Esophagus muscularis mucosa (tissue), 3 donors: ENCODE data around the gene SLC25A29.

Source experiments
- POLR2A ChIP-seq: fragments of 450-650 bp; IDR thresholded peaks from one replicate; pipeline ENCODE4 v1.6.1; 2017; ENCODE audit warnings: antibody characterized with exemption, moderate library complexity, mild to moderate bottlenecking, low read depth
- POLR2AphosphoS5 ChIP-seq, 2 donors: sonication (generic); formaldehyde crosslinking; IDR thresholded peaks; one replicate each; pipeline ENCODE4 v1.6.1; 2017; ENCODE audit warnings: antibody characterized with exemption in 2 of 2
- TF ChIP-seq, protein P1 (sequence below), 3 experiments: fragments of 200-600 bp in 2 of 3; fragments of 450-650 bp in 1 of 3; sonication (generic) in 2 of 3; IDR thresholded peaks; one replicate each; pipeline ENCODE4 v1.5.1; 2017 to 2019; ENCODE audit warnings: antibody characterized with exemption in 3 of 3, mild to moderate bottlenecking in 2 of 3, moderate library complexity in 1 of 3

DNA sequence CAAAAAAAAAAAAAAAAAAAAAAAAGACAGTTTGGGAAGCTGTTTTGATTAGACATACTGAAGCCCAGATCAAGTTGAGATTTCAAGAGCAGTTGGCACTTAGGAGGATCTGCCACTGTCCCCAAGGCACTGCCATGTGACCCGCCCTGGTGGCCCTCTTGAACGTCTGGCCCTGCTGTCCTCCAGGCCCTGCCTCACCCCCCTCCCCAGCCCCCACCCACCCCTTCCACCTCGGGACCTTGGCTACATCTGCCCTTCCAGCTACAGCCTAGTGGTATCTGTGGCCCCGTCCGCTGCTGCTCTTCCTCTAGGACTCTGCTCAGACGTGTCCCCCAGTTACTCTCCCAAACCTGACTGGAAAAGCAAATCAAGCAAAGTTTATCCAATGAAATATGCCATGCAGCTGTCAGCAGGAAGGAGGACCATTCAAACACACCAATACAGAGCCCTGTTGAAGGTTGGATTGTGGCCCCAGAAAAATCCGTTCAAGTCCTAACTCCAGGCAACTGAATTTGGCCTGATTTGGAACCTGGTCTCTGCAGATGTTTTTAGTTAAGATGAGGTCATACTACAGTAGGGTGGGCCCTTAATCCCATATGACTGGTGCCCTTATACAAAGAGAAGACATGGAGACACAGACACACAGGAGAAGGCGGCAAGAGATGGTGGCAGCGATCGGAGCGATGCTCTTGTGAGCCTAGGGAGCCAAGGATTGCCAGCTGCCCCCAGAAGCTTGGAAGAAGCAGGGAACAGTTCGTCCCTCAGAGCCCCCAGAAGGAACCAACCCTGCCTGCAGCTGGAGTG lies 17.7 kb downstream of the SLC25A29 start:
- TF ChIP-seq POLR2AphosphoS5 (IDR thresholded peaks at IDR 0.05) (no peak), POLR2A (no peak)
- TF ChIP-seq, protein P1, sequence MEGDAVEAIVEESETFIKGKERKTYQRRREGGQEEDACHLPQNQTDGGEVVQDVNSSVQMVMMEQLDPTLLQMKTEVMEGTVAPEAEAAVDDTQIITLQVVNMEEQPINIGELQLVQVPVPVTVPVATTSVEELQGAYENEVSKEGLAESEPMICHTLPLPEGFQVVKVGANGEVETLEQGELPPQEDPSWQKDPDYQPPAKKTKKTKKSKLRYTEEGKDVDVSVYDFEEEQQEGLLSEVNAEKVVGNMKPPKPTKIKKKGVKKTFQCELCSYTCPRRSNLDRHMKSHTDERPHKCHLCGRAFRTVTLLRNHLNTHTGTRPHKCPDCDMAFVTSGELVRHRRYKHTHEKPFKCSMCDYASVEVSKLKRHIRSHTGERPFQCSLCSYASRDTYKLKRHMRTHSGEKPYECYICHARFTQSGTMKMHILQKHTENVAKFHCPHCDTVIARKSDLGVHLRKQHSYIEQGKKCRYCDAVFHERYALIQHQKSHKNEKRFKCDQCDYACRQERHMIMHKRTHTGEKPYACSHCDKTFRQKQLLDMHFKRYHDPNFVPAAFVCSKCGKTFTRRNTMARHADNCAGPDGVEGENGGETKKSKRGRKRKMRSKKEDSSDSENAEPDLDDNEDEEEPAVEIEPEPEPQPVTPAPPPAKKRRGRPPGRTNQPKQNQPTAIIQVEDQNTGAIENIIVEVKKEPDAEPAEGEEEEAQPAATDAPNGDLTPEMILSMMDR (IDR thresholded peaks at IDR 0.05) = no peak
